Erythroblast (primary cell): Measurements from ENCODE around the gene ASPHD1.

Experiments
- GATA1 ChIP-seq: IDR thresholded peaks from 2 replicates; pipeline ENCODE4 v1.6.1; 2011; ENCODE audit warnings: low read depth, mild to moderate bottlenecking, control low read depth, low read length, moderate library complexity
- POLR2A ChIP-seq: IDR thresholded peaks from 2 replicates; pipeline ENCODE4 v1.6.1; 2011; ENCODE audit warnings: mild to moderate bottlenecking, low read length

GRCh38 chr16:29876594-29877249 is 23.6 kb upstream of the ASPHD1 start:
- TF ChIP-seq POLR2A, result no peak
- no peak for TF ChIP-seq GATA1
